D341Med (cell line): ENCODE results near the gene PCDHGA3.
"Not testable (repeated sequence)": the region's sequence is repeated elsewhere in the genome, so short reads cannot be mapped to it uniquely, and the experiment has no call there.

Experiments used
- DNase-seq: peaks from one replicate; pipeline ENCODE4 v3.0.0; 2012; ENCODE audit warnings: low spot score

PCDHGA3 gene

DNA sequence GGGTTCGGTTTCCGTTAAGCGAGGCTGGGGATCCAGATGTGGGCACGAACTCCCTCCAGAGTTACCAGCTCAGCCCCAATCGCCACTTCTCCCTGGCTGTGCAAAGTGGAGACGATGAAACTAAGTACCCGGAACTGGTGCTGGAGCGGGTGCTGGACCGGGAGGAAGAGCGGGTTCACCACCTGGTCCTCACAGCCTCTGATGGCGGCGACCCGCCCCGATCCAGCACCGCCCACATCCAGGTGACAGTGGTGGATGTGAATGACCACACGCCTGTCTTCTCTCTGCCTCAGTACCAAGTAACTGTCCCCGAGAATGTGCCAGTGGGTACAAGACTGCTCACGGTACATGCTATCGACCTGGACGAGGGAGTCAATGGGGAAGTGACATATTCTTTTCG lies 39.7 kb downstream of the PCDHGA3 start:
- no peak for DNase-seq

DNA sequence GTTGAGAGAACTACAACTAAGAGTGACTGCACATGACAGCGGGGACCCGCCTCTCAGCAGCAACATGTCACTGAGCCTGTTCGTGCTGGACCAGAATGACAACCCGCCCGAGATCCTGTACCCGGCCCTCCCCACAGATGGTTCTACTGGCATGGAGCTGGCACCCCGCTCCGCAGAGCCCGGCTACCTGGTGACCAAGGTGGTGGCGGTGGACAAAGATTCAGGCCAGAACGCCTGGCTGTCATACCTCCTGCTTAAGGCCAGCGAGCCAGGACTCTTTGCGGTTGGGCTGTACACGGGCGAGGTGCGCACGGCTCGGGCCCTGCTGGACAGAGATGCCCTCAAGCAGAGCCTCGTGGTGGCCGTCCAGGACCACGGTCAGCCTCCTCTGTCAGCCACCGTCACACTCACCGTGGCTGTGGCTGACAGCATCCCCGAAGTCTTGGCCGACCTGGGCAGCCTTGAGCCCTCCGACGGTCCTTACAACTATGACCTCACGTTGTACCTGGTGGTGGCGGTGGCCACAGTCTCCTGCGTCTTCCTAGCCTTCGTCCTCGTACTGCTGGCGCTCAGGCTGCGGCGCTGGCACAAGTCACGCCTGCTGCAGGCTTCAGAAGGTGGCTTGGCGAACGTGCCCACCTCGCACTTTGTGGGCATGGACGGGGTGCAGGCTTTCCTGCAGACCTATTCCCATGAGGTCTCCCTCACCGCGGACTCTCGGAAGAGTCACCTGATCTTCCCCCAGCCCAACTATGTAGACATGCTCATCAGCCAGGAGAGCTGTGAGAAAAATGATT lies 41.0 kb downstream of the PCDHGA3 start:
- DNase-seq: no peak

DNA sequence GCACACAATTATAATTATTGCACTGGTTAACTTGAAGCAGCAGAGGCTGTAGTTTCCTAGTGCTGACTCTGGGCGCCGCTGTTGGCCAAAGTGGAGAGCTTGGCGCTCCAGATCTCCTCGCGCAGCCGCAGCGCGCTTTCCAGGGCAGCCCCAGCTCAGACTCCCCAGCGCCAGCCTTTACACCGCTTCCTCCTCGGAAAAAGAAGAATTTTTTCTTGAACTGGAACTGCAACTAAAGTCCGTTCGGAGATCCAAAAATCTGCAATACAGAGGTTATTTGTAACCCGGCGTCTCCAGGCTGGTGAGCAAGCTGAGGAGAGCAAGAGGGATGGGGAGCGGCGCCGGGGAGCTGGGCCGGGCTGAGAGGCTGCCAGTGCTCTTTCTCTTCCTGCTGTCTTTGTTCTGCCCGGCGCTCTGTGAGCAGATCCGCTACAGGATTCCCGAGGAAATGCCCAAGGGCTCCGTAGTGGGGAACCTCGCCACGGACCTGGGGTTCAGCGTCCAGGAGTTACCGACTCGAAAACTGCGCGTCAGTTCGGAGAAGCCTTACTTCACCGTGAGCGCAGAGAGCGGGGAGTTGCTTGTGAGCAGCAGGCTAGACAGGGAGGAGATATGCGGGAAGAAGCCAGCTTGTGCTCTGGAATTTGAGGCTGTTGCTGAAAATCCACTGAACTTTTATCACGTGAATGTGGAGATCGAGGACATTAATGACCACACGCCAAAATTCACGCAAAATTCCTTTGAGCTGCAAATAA lies 44.1 kb downstream of the PCDHGA3 start, which contains the start of gene PCDHGB4:
PCDHGB4 (plus strand) TSS at position 142 of the 755 bp plus-strand sequence; CDS start at position 329, 187 bp downstream.
- DNase-seq: not testable (repeated sequence)

DNA sequence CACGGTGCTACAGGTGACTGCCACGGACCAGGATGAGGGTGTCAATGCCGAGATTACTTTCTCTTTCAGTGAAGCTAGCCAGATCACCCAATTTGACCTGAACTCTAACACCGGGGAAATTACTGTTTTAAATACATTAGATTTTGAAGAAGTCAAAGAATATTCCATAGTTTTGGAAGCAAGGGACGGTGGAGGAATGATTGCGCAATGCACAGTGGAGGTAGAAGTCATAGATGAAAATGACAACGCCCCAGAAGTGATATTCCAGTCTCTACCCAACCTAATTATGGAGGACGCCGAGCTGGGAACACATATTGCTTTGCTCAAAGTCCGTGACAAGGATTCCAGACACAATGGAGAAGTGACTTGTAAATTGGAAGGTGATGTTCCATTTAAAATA lies 45.0 kb downstream of the PCDHGA3 start:
- DNase-seq: no peak

DNA sequence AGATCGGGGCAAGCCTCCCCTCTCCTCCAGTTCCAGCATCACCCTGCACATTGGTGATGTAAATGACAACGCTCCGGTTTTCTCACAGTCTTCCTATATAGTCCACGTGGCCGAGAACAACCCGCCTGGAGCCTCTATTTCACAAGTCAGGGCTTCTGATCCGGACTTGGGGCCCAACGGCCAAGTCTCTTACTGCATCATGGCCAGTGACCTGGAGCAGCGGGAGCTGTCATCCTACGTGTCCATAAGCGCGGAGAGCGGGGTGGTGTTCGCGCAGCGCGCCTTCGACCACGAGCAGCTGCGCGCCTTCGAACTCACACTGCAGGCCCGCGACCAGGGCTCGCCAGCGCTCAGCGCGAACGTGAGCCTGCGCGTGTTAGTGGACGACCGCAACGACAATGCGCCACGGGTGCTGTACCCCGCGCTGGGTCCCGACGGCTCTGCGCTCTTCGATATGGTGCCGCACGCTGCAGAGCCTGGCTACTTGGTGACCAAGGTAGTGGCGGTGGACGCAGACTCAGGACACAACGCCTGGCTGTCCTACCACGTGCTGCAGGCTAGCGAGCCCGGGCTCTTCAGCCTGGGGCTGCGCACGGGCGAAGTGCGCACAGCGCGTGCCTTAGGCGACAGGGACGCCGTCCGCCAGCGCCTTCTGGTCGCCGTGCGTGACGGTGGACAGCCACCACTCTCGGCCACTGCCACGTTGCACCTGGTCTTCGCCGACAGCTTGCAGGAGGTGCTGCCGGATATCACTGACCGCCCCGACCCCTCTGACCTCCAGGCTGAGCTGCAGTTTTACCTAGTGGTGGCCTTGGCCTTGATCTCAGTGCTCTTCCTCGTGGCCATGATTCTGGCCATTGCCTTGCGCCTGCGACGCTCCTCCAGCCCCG lies 45.8 kb downstream of the PCDHGA3 start:
- DNase-seq: no peak

DNA sequence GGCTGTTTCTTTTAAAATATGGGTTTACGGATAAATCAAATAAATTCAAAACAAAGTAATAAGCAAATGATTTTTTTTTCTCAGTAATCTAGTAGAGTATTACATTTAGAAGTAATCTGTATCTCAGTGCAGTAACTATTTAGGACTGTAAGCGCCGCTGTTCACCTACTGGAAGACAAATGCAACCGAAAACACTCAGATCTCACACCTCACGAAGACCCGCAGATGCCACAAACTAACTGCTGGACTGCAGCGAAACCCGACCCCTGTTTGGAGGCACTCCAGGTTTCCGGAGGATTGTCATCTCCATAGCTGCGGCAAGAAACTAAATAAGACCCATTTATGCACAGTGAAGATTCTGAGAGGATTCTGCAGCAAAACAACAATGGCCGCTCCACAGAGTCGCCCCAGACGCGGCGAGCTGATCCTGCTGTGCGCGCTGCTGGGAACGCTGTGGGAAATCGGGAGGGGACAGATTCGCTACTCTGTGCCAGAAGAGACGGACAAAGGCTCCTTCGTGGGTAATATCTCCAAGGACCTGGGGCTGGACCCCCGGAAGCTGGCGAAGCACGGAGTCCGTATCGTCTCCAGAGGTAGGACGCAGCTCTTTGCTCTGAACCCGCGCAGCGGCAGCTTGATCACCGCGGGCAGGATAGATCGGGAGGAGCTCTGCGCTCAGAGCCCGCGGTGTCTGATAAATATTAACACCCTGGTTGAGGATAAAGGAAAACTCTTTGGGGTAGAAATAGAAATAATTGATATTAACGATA lies 49.0 kb downstream of the PCDHGA3 start, which contains the start of gene PCDHGA8:
PCDHGA8 (plus strand) TSS at position 205 of the 770 bp plus-strand sequence; CDS start at position 386, 181 bp downstream.
- no peak for DNase-seq

DNA sequence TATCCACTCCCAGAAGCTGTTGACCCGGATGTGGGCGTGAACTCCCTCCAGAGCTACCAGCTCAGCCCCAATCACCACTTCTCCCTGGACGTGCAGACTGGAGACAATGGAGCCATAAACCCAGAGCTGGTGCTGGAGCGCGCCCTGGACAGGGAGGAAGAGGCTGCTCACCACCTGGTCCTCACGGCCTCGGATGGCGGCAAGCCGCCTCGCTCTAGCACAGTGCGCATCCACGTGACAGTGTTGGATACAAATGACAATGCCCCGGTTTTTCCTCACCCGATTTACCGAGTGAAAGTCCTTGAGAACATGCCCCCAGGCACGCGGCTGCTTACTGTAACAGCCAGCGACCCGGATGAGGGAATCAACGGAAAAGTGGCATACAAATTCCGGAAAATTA lies 49.6 kb downstream of the PCDHGA3 start:
- no peak for DNase-seq

DNA sequence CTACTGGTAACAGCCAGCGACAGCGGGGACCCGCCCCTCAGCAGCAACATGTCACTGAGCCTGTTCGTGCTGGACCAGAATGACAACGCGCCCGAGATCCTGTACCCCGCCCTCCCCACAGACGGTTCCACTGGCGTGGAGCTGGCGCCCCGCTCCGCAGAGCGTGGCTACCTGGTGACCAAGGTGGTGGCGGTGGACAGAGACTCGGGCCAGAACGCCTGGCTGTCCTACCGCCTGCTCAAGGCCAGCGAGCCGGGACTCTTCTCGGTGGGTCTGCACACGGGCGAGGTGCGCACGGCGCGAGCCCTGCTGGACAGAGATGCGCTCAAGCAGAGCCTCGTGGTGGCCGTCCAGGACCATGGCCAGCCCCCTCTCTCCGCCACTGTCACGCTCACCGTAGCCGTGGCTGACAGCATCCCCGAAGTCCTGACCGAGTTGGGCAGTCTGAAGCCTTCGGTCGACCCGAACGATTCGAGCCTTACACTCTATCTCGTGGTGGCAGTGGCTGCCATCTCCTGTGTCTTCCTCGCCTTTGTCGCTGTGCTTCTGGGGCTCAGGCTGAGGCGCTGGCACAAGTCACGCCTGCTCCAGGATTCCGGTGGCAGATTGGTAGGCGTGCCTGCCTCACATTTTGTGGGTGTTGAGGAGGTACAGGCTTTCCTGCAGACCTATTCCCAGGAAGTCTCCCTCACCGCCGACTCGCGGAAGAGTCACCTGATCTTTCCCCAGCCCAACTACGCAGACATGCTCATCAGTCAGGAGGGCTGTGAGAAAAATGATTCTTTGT lies 51.0 kb downstream of the PCDHGA3 start:
- not testable (repeated sequence) for DNase-seq
